Esophagus squamous epithelium (tissue), 4 donors: Measurements from ENCODE around the gene STAT1.

Source experiments
- CTCF ChIP-seq, 6 experiments: fragments of 450-650 bp in 4 of 6; fragments of 200-600 bp in 2 of 6; sonication (generic) in 2 of 6; IDR thresholded peaks; one replicate each; pipeline ENCODE4 v1.5.1; 2016 to 2019; ENCODE audit warnings: antibody characterized with exemption in 6 of 6, mild to moderate bottlenecking in 4 of 6, moderate library complexity in 4 of 6
- POLR2A ChIP-seq, 4 donors: fragments of 450-650 bp; IDR thresholded peaks; one replicate each; pipeline ENCODE4 v1.6.1; 2017; ENCODE audit warnings: antibody characterized with exemption in 4 of 4, mild to moderate bottlenecking in 4 of 4, moderate library complexity in 3 of 4

- TF ChIP-seq CTCF (IDR thresholded peaks at IDR 0.05) (no peak), POLR2A (IDR thresholded peaks at IDR 0.05) (no peak)
These were observed 84.1 kb downstream of the STAT1 start for GRCh38 chr2:190929919-190930318.
